GM18867 (cell line): ENCODE results near the gene BEST4.
"Not testable (repeated sequence)": the region's sequence is repeated elsewhere in the genome, so short reads cannot be mapped to it uniquely, and the experiment has no call there.

Experiments used
- ATAC-seq: cut with Tn5 transposase; IDR thresholded peaks from one replicate; pipeline ENCODE4 v1.9.1; 2021; ENCODE audit warnings: mild to moderate bottlenecking, moderate library complexity; ENCODE audit not compliant: unreplicated experiment

The BEST4 gene

GRCh38 chr1:44778705-44779576 lies 9.0 kb downstream of the BEST4 start:
- no peak for ATAC-seq

- no peak for ATAC-seq
Observed at GRCh38 chr1:44777969-44778635, 9.9 kb downstream of the BEST4 start.

DNA sequence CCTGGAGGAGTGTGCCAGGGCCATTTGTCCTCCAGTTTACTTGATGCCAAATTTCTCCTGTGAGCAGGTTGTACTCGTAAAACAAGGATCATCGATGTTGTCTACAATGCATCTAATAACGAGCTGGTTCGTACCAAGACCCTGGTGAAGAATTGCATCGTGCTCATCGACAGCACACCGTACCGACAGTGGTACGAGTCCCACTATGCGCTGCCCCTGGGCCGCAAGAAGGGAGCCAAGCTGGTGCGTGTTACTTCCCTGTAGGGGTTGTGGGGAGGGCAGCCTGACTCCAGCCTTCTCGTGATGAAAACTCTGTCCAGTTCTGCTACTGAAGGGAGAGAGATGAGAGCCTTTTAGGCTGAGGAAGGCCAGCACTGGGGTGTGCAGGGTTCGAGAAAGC lies 10.4 kb downstream of the BEST4 start:
- no peak for ATAC-seq

DNA sequence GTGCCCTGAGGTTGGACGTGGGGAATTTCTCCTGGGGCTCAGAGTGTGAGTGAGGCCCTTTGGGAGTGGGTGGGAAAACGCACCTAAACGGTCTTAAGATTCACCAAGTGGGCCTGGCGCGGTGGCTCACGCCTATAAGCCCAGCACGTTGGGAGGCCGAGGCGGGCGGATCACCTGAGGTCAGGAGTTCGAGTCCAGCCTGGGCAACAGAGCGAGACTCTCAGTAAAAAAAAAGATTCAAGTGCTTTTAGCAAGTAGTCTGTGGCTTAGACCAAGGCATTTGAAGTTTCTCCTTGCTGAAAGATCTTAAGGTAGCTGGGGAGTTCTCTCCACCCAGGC lies 11.3 kb downstream of the BEST4 start:
- no peak for ATAC-seq

DNA sequence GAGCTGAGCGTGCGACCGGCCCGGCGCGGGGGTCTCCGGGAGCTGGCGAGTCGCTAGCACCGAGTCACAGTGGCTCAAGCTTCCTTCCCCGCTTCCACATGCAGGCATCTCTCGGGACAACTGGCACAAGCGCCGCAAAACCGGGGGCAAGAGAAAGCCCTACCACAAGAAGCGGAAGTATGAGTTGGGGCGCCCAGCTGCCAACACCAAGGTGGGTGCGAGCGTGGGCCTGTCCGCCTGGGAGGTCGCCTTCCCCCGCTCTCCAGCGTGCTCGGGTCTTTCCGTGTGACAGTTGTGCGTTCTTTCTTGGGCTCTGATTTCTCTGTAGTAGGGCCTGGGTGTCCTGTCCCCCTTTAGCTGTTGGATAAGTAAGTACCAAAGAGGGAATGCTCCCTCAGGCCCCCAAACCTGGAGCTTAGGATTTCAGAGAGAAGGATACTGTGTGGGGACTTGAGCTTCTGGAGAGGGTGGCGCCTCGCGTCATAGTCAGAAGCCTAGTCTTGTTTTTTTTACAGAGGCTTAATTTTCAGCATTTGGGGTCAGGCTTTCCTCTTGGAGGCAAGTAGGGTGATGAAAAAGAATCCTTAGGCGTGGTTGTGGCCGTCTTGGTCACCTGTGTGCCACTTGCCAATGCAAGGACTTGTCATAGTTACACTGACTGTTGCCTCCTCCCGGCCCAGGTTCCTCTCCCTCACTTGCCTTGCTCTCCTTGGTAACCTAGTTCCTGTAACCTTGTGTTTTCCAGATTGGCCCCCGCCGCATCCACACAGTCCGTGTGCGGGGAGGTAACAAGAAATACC lies 11.8 kb downstream of the BEST4 start:
- ATAC-seq = peak; percentile 20

DNA sequence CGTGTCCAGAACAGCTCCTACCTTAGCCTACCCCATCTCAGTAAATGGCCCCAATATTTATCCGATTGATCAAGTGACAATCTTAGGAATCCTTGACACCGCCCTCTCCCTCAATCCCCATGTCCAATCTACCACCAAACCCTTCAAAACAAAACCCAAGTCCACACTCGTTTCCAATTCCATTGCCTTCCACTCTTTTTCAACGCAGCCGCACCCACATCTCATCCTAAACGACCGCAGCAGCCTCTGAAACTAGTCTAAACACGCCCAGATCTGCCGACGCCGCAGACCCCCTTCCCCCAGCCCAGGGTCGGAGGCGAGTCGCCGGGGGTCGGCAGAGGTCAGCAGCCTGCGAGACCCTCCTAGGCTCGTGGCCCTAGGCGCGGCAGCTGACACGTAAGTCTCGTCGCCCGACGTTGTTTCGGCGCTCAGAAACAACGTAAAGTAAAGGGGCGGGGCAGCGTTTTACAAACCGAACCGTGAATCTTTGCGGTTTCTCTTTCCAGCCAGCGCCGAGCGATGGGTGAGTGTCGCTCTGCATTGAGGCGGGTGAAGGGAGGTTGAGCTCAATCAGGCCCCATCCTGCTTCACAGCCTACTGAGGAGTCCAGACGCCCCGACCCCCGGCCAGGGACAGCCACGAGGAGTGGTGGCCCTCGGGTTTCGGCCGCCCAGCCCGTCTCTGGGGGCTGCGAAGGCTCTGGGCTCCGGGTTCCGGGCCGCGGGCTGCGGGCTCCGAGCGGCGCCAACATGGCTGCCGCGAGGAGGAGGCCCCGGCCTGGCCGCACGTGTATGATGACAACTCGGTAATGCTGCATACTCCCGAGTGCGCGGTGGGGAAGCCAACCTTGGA lies 12.7 kb downstream of the BEST4 start, which contains the start of gene RPS8:
RPS8 (plus strand) TSS at position 463 of the 852 bp plus-strand sequence; CDS start at position 520, 57 bp downstream.
- peak; percentile 76 for ATAC-seq

DNA sequence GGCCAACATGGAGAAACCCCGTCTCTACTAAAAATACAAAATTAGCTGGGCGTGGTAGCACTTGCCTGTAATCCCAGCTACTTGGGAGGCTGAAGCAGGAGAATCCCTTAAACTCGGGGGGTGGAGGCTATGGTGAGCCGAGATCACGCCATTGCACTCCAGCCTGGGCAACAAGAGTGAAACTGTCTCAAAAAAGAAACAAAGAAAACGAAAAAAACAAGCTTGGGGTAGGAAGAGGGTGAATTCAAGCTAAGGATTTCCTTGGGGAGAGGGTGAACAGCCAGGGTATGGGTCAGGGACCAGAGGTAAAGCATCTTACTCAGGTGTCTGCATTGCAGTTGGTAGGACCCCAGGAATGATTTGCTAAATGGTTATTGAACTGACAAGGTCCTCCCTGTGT lies 21.5 kb downstream of the BEST4 start:
- not testable (repeated sequence) for ATAC-seq

DNA sequence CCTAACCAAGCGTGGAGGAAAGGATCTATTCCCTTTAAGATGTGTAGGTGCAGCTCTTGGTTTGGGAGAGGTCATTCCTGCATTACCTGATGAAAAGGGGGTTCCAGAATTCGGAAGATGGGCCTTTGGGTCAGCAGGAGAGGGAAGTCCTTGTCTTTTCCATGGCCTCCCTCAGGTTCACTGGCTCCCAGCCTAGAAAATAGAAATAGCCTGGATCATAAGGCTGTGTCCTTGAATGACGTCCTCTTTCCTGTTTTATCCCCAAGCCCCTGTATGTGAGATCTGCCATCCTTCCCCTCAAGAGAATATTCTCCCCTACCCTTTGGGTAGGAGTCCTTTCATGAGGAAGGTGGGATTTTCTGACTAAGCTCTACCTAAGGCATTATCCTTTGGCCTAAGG lies 27.1 kb downstream of the BEST4 start:
- no peak for ATAC-seq

DNA sequence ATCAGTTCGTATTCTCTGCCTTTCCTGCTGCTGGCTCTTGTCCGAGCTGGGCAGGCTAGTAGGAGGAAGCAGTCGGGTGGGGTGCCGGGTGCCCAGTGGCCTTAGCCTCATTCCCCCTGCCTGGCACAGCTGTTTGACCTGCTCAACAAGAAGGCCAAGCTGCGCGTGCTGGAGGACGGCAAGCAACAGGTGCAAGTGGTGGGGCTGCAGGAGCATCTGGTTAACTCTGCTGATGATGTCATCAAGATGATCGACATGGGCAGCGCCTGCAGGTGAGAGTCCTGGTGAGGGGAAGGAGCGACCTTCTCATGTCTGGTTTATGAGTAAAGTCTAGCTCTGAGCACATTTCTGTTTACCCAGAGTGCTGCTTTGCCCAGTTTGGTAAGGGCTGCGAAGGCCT lies 28.9 kb downstream of the BEST4 start:
- no peak for ATAC-seq

GRCh38 chr1:44757420-44757819 lies 30.6 kb downstream of the BEST4 start:
- no peak for ATAC-seq

GRCh38 chr1:44747878-44748277 lies 40.1 kb downstream of the BEST4 start:
- ATAC-seq = no peak

- ATAC-seq = no peak
Observed at GRCh38 chr1:44743211-44743610, 44.8 kb downstream of the BEST4 start.

GRCh38 chr1:44740179-44740617 lies 47.8 kb downstream of the BEST4 start:
- no peak for ATAC-seq

- ATAC-seq = peak; percentile 97
Observed at GRCh38 chr1:44739307-44740178, 48.4 kb downstream of the BEST4 start, which contains the start of gene KIF2C. TSS of gene KIF2C (plus strand) at chr1:44739837. CDS start at chr1:44739933, 96 bp downstream.

- not testable (repeated sequence) for ATAC-seq
Observed at GRCh38 chr1:44738953-44739306, 49.0 kb downstream of the BEST4 start.

- ATAC-seq = no peak
Observed at GRCh38 chr1:44735992-44736391, 52.0 kb downstream of the BEST4 start.

GRCh38 chr1:44733784-44734183 lies 54.2 kb downstream of the BEST4 start:
- no peak for ATAC-seq
